GM12878 (cell line): ENCODE measurements around the gene SPTLC3. TPM values are rescaled to one million over a fixed set of nuclear protein-coding genes. Genes with fewer than 3 reads are reported as not detected.

Experiments
- ATF3 ChIP-seq: IDR thresholded peaks from 2 replicates; pipeline ENCODE4 v1.6.1; 2011; ENCODE audit warnings: low read depth, mild to moderate bottlenecking, low read length, moderate library complexity, borderline replicate concordance; ENCODE audit errors: extremely low read depth
- CREM ChIP-seq: IDR thresholded peaks from 2 replicates; pipeline ENCODE4 v1.6.1; 2014; ENCODE audit warnings: antibody characterized with exemption, low read depth
- ELK1 ChIP-seq: IDR thresholded peaks from 2 replicates; pipeline ENCODE4 v1.6.1; 2012; ENCODE audit warnings: low read depth, low read length, improper control_type of control experiment
- MAX ChIP-seq: IDR thresholded peaks from 2 replicates; pipeline ENCODE4 v1.6.1; 2012; ENCODE audit warnings: low read depth, low read length, improper control_type of control experiment
- PAX8 ChIP-seq: fragments of 450-650 bp; IDR thresholded peaks from 2 replicates; pipeline ENCODE4 v1.6.1; 2017; ENCODE audit warnings: mild to moderate bottlenecking, moderate library complexity
- ZNF687 ChIP-seq: fragments of 450-650 bp; IDR thresholded peaks from 2 replicates; pipeline ENCODE4 v1.6.1; 2017; ENCODE audit warnings: mild to moderate bottlenecking, moderate library complexity
- polyA plus RNA-seq, 11 experiments: library from polyadenylated mRNA; depleted of rRNA in 4 of 11; unstranded in 6 of 11; stranded (reverse) in 5 of 11; fragments of >200 nt; fragmentation: Nextera tagmentation in 4 of 11; fragmentation: Illumina TruSeq in 1 of 11; extraction: Ambion mirVana in 4 of 11; extraction: Trizol in 1 of 11; gene quantifications; 1 replicate in 1 of 11; 2 replicates in 10 of 11; pipeline versions ENCODE4 v1.2.1 to v1.2.3, GENCODE V29; 2011 to 2016; ENCODE audit warnings: inconsistent platforms in 2 of 11, missing spikeins in 2 of 11, low read depth in 1 of 11
- total RNA-seq, 4 experiments: library from RNA; depleted of rRNA in 3 of 4; stranded (reverse); fragments of >200 nt in 3 of 4; fragmentation: Illumina TruSeq in 1 of 4; extraction: Trizol in 1 of 4; gene quantifications; 2 replicates each; pipeline versions ENCODE4 v1.2.1 to v1.2.3, GENCODE V29; 2013 to 2021

Gene SPTLC3
- total and polyA plus RNA-seq, 10 of the 15 experiments (the other 5 are each of a cell fraction or from before 2014, with no cell fraction given) = 0.04 to 0.29 (median 0.06) TPM; not detected in 7

GRCh38 chr20:13035399-13036152, 26.8 kb downstream of the SPTLC3 start (continued):
- TF ChIP-seq ZNF687 = no peak
- no peak for TF ChIP-seq PAX8
- TF ChIP-seq ATF3 = no peak
- no peak for TF ChIP-seq MAX
- TF ChIP-seq ELK1 = no peak
- no peak for TF ChIP-seq CREM
